GM19468 (cell line): Measurements from ENCODE around the gene VPS35.

Experiments
- ATAC-seq: cut with Tn5 transposase; IDR thresholded peaks from one replicate; pipeline ENCODE4 v1.9.1; 2021; ENCODE audit warnings: mild to moderate bottlenecking, moderate library complexity, moderate number of reproducible peaks; ENCODE audit not compliant: unreplicated experiment; ENCODE audit errors: extremely low read depth

Gene VPS35

DNA sequence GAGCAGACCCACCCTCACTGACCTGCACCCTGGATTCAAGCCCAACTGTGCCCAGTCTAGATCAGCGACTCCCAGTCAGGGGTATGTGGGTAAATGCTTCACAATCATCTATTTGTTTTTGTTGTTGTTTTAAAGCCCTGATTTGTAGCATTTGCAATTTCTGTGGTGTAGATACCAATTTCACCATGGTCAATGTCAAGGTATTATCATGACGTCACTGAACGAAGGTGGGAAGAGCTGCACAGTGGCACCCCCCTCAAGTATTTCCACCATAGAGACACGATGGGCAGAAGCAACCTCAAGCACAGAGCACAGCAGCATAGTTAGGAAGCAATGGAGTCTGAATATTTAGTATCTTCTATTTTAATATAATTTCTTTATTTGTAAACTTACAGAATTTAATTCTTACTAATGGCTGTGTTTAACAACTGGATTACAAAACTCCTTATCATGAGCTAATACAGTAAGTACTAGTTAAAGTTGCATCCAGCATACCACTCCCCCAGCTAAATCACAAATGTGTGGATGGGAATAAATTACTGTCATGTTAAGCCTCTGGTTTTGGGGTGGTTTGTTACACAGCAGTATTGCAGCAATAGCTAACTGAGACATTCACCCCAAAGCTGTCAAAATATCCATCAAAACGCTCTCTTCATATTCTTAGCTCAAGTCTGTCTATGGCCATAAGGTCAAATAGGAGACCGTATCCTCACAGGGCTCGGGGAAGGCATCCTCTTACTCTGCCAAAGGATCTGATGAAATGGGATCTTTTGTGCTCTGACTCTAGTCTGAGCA is 26.0 kb upstream of the VPS35 start:
- ATAC-seq, result no peak

DNA sequence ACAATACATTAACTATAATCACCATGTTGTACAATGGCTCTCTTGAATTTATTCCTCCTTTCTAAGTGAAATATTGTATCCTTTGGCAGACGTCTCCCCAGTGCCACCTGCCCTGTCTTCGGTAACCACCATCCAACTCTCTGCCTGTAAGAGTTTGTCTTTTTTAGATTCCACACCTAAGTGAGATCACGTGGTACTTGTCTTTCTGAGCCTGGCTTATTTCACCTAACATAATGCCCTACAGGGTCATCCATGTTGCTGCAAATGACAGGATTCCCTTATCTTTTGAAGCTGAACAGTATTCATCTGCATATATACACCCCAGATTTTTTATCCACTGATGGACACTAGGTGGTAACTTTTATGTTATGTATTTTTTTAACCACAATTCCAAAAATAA is 24.7 kb upstream of the VPS35 start:
- ATAC-seq, result no peak

DNA sequence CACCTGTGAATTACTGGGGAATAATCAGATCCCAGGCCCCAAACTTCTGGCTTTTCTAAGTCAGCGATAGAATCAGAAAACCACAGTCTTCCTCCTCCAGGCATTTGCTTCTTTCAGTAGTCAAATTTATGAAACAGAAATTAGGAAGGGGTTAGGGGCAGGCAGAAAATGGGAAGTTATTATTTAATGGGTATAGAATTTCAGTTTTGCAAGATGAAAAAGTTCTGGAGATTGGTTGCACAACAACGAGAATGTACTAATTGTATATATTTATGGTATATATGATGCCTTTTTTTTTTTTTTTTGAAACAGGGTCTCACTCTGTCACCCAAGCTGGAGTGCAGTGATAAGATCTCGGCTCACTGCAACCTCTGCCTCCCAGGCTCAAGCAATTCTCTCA is 23.9 kb upstream of the VPS35 start:
- ATAC-seq, result no peak

DNA sequence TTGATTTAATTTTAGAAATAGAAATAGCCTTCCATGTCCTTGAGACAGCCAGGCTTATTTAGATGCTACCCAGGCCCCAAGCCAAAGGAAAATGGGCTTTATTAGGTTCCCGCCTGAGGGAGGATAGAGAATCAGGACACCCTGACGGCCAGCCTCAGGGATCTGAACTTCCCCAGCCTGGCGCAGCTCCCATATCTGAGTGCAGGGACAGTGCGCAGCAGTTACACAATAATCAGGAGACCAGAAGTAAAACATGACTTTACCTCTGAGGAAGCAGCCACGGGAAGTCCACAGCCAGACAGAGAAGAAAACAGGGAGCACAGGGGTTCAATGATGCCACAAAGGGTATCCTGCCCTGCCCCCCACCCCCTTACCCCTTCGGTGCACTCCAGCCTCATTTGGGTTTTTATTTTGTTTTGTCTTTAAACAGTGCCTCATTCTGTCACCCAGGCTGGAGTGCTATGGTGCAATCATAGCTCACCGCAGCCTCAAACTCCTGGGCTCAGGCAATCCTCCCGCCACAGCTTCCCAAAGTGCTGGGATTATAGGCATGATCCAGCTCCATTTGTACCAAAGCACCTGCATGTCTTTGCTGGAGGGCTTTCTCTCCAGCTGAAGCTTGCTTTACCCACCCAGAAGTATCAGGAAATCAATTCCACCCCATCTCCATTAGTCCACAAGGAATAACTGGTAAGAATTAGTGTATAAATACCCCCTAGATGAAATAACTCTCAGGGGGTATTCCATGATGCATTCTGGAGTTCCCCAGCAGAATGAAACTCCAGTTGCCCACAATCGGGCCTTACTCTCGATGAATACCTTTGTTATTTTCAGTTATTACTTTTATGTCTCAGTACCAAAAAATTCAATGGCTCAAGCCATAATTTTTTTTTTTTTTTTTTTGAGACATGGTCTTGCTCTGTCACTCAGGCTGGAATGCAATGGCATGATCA is 22.4 kb upstream of the VPS35 start:
- ATAC-seq, result no peak

DNA sequence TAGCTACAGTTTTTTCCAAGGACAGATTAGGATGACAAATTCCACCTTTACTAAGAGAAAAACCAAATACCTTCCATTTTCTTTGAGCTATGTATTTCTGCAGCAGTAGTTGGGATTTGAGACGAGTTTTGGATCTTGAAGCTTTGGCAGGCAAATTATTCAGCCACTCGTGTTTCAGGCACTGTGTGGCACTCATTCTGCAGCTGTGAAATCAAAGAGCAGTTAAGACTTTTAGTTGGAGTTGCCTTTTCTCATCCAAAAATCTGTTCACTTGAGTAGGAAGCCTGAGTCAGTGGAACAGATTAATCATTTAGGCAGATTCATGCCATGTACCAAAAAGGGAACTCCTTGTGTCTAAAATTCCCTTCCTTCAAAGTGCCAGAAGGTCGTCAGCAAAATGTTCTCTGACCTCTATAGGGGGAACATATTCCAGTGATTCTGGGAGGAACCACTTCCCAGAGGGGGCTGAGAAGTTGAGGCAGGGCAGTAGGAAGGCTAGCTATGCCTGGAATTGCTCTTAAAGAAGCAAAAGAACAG is 20.6 kb upstream of the VPS35 start:
- ATAC-seq, result no peak

DNA sequence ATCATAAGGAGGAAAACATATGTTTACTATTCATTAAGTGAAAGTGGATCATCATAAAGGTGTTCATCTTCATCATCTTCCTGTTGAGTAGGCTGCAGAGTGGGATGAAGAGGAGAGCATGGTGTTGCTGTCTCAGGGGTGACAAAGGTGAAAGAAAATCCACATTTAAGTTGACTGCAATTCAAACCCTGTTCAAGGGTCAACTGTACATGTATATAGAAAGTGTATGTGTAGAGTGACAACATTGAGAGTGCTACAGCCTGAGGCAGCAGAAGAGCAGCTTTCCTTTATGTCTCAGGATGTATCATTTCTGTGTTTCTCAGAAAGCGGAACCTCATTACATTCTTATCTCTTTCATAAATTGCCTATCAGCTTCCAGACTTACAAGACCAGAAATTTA is 17.7 kb upstream of the VPS35 start:
- no peak for ATAC-seq

DNA sequence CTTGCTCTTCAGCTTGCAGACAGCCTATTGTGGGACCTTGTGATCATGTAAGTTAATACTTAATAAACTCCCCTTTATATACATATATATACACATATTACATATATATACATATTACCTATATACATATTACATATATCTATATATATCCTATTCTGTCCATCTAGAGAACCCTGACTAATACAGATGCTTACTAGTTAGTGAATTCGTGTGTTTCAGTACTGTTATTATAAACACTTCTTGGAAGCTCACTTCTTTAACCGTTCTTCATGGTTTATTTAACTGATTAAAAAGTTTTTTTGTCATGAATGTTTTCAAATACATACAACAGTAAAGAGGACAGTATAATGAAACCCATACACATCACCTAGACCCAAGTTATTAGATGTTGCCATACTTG is 13.1 kb upstream of the VPS35 start:
- no peak for ATAC-seq

DNA sequence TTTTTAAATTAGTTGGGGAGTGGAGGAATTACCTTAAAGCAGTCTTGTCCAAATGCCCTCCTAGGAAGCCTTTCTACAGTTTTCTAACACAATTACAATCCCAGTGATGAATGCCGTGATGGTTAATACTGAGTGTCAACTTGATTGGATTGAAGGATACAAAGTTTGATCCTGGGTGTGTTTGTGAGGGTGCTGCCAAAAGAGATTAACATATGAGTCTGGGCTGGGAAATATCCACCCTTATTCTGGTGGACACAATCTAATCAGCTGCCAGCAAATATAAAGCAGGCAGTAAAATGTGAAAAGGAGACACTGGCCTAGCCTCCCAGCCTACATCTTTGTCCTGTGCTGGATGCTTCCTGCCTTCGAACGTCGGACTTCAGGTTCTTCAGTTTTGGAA is 12.6 kb upstream of the VPS35 start:
- ATAC-seq, result no peak

DNA sequence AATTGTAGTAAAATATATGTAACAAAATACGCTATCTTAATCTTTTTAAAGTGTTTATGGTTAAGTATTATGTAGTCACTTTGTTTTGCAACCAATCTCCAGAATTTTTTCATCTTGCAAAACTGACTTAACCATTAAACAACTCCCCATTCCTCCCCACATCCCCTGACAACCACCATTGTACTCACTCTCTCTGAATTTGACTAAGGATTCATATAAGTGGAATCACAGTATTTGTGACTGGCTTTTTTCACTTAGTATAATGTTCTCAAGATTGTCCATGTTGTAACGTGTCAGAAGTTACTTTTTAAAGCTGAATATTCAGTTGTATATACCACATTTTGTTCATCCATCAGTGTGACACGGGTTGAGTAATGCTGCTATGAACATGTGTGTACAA is 11.1 kb upstream of the VPS35 start:
- no peak for ATAC-seq

DNA sequence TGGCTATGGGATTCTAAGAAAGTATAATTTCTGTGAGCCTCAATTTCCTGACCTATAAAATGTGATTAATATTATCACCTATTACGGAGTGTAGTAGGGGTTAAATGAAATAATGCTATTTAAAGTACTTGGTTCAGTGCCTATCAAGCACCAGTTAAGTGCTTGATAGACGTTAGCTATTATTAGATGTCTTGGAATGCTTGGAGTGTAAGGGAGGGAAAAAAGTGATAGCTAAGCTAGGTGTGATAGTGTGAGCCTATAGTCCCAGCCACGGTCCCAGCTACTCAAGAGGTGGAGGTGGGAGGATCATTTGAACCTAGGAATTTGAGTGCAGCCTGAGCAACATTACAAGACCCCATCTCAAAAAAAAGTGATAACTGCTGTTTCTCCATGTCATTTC is 8.0 kb upstream of the VPS35 start:
- no peak for ATAC-seq

DNA sequence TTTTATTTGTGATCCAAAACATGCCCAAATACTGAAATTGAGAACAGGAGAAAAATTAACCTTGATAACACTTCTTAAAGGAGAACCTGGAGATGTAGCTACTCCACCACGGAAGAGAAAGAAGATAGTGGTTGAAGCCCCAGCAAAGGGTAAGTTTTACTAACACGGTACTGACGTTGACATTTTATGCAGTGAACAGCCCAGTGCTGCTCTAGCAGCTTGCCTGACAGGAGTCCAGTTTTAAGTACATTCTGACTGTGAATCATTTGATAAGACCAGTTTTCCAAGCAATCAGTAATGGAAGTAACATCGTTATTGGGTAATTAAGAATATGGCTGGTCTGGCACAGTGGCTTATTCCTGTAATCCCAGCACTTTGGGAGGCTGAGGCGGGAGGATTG is 7.0 kb upstream of the VPS35 start:
- no peak for ATAC-seq

DNA sequence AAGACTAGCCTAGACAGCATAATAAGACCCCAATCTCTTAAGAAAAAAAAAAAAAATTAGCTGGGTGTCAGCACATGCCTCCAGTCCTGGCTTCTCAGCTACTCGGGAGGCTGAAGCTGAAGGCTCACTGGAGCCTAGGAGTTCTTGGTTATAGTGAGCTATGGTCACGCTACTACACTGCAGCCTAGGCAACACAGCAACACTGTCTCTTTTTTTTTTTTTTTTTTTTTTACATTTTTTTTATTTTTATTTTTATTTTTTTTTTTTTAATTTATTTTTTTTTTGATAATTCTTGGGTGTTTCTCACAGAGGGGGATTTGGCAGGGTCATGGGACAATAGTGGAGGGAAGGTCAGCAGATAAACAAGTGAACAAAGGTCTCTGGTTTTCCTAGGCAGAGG is 4.6 kb upstream of the VPS35 start:
- no peak for ATAC-seq

DNA sequence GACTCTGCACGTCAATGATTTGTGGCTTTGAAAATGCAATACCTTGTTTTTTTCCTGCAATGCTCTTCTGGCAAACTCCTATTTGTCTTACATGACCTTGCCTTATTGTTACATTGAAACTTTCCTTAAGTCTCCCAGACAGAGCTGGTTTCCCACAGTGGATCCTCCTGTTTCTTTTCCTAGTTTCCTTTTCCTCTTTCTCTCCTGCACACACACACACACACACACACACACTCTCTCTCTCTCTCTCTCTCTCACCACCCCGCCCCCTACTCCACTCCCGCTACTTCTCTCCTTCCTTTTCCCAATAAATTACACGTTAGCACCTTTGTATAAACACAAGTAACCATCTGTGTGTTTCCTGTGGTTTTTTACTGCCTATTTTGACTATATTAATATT is 2.7 kb upstream of the VPS35 start:
- no peak for ATAC-seq

DNA sequence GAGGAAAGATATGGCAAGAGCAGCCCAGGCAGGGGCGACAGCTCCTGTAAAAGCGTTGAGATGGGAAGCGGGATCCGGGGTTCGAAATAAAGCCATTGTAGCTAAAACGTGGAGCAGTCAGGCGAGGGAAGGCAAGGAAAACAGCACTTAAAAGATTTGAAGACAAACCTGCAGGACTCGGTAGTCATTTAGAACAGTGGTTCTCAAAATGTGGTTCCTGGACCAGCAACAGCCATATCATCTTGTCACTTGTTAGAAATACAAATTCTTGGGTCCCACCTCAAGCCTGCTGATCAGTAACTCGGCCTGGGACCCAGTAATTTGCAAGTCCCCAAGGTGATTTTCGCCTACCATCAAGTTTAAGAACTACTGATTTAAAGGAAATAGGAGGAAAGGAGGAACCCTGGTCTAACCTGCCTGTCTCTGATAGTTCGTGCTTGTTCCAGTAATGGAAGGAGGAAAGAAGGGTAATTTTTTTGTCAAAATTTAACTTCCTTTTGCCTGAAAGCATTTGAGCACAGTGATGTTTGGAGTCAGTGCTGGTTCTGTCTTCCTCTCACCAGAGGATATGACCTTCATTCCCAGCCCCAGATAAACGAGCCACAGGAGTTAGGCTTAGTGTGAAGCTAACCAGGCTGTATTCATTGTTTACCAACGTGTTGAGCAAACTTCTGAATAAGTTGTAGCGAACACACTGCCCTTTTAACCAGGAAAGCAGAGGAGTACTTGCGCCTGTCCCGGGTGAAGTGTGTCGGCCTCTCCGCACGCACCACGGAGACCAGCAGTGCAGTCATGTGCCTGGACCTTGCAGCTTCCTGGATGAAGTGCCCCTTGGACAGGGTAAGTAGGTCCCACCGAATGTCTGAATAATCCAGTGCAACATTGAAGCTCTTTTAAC is 1.6 kb upstream of the VPS35 start:
- ATAC-seq, result no peak

DNA sequence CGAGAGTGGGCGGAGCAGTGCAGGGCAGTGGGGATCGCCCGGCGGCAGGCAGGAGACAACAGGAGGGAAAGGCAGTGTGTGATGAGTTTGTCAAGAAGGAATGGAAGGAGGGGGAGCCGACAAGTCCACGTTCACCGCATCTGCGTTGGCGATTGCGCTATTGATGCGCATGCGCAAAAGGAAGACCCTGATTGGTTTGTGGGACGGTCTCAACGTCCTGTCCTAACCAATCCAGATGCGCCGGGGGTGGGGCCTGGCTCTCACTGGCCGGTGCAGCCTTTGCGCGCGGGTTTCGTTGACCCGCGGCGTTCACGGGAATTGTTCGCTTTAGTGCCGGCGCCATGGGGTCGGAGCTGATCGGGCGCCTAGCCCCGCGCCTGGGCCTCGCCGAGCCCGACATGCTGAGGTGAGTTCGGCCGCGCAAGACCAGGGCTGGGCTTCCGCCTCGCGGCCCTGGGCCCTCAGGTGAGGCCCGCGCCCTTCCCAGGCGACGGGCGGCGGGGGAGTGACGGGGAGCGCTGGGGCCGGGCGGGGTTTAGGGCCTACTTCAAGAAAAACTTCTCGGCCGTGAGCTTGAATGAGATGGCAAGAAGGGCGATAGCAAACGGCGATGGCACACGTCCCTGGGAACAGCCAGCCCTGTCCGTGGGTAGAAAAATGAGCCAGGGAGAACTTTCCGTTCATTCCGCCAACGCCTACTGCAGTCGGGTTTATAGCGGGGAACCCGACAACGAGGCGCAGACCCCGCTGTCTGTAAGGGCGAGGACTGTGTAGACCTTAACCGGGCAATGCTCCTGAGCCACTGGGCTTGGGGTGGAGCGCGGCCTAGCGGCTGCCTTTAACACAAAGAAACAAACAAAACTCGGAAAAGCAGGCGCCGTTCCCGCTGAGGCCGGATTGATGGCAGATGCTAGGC is 645 bp upstream of the VPS35 start, which contains the start of gene ORC6:
TSS of gene ORC6 (plus strand) at position 295 of the 916 bp plus-strand sequence. CDS start at position 342, 47 bp downstream.
- ATAC-seq, result peak; percentile 57

DNA sequence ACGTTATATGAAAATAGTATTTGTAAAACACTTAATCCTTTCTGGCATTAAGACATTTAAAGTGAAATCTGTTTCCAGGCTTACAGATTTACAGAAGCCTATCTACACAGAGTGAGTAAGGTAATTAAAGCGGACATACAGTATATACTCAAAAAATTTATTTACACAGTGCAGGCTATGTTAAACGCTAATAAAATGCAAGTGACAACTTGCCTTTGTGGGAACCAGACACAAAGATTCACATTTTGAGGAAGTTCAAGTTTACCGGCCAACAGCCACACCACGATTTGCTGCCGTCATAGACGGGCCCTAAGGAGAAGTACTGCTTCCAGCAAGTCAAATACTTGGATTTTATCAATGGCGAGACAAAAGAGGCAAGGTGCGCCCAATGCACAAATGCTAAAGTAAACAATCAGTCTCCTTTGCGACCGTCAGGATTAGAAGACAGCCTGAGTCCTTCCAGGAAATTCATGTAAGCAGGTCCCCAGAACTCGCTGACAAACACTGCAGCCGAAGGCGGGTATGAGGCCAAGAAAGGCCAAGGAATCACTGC is 801 bp downstream of the VPS35 start:
- ATAC-seq, result no peak

DNA sequence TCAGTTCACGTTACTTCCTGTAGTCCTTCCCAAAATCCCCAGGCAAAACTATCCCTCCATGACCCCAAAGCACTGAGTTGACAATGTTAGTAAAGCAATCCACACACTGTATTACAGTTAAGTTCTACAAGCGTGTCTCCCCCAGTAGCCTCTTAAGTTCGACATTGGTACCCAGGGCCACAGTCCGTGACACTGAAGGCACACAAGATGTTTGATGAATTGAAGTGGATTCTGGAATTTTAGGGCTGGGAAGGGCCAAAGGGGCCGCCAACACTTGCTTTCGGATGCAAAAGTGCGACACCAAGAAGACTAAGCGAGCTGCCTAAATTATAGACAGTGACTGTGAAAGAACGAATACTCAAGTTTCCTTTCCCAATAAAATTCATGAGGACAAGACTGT is 1.5 kb downstream of the VPS35 start:
- ATAC-seq, result no peak

DNA sequence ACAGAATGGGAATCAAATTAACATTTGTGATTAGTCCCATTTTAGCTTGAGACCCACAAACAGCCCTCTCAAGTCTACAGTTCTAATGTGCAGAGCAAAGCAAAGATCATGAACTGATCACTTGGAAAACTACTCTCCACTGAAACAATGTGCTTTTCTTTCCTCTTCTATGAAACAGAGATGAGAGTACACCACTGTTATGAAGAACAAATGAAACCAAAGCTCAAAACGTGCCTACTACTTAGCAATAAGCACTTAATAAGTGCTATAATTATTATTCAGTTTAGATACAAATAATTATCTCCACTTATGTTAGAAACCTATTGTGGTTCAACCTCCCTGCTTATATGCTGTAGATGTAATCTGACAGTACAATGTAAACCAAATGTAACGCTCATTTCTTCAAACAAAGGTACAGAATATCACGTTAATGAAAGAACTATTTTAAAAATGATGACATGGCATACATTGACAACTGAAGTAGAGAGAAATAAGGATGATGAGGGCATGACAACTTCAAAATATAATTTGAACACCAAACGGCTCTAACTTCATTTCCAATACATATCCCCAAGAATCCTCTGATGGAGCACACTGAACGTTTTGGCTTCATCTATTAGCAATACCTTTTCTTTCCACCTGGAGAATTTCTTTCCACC is 2.0 kb downstream of the VPS35 start:
- no peak for ATAC-seq
